H1 (cell line): ENCODE results near the gene KPNA6.

ENCODE experiments used
- CREB1 ChIP-seq: IDR thresholded peaks from 2 replicates; pipeline ENCODE4 v1.6.1; 2012; ENCODE audit warnings: inconsistent platforms
- POLR2AphosphoS5 ChIP-seq: IDR thresholded peaks from 2 replicates; pipeline ENCODE4 v1.6.1; 2011; ENCODE audit warnings: low read depth, low read length
- RNF2 ChIP-seq: fragments of 200-900, 300-1000 bp; sonication (generic); IDR thresholded peaks from 2 replicates; pipeline ENCODE4 v1.7.1; 2016; ENCODE audit warnings: borderline replicate concordance, low read depth, mild to moderate bottlenecking, antibody characterized with exemption, low read length; ENCODE audit not compliant: poor library complexity, severe bottlenecking; ENCODE audit errors: missing control alignments

DNA sequence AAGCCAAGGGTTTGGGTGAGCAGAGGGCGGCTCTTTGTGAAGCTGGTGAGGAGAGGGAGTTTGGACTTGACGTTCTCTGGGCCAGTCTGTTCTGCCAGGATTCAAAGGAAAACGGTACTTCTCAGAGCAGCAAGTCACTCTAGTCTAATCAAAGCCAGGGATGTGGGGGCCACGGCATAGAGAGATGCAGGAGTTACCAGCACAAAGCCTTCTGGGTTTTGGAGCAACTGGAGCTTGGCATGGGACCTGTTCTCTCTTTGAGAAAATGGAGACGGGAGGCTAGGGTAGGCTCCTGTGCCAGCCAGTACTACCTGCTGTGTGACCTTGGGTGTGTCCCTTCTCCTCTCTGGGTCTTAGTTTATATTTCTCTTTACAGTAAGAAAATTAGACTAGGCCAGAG is 73.7 kb downstream of the KPNA6 start:
- TF ChIP-seq POLR2AphosphoS5 (no peak), RNF2 (no peak), CREB1 (no peak)
